Measurements from ENCODE around the gene SYNJ2. TPM values are rescaled to one million over a fixed set of nuclear protein-coding genes. Genes with fewer than 3 reads are reported as not detected.

Gene SYNJ2
- total RNA-seq, 1 experiment from 2014 or later: 70.0 TPM

GRCh38 chr6:158050107-158050735, 68.6 kb downstream of the SYNJ2 start:
- intact Hi-C loops (cut with micrococcal nuclease; ENCODE audit: unreplicated experiment) (no loop called here), in situ Hi-C loops (cut with HindIII; ENCODE audit: low pct_unique_long_range_greater_than_20kb, low sequenced_read_pairs) (no loop called here)
- TF ChIP-seq REST (IDR thresholded peaks at IDR 0.05; ENCODE audit: insufficient read depth in 1 of 2, low read depth in 2 of 2, low read length in 1 of 2) (no peak), CTCF (IDR thresholded peaks at IDR 0.05) (no peak), SIN3A (IDR thresholded peaks at IDR 0.05; ENCODE audit: borderline replicate concordance, insufficient read depth, low read depth, low read length) (no peak), POLR2AphosphoS5 (IDR thresholded peaks at IDR 0.05; ENCODE audit: low read depth, low read length) (no peak), TCF7L2 (IDR thresholded peaks at IDR 0.05; ENCODE audit: low read depth, low read length) (no peak)

GRCh38 chr6:158050955-158051354, 69.3 kb downstream of the SYNJ2 start:
- in situ Hi-C loops (cut with HindIII; ENCODE audit: low pct_unique_long_range_greater_than_20kb, low sequenced_read_pairs): no loop called here
- TF ChIP-seq REST (IDR thresholded peaks at IDR 0.05; ENCODE audit: insufficient read depth in 1 of 2, low read depth in 2 of 2, low read length in 1 of 2) (no peak), TCF7L2 (IDR thresholded peaks at IDR 0.05; ENCODE audit: low read depth, low read length) (no peak), CTCF (IDR thresholded peaks at IDR 0.05) (no peak), POLR2AphosphoS5 (IDR thresholded peaks at IDR 0.05; ENCODE audit: low read depth, low read length) (no peak), SIN3A (IDR thresholded peaks at IDR 0.05; ENCODE audit: borderline replicate concordance, insufficient read depth, low read depth, low read length) (no peak)
- no TSS peak for BruUV-seq (replicated peaks)
- Histone ChIP-seq H3K27me3 (ENCODE audit: control insufficient read depth, insufficient read depth, low read length) (no peaks in the 10 kb centered on the region), H3K4me3 (ENCODE audit: low read depth in 2 of 2, low read length in 2 of 2) (no peak overlapping the region), H3K27ac (ENCODE audit: low read length) (peak overlapping the region; percentile 86), H3K9me3 (ENCODE audit: control insufficient read depth, insufficient read depth, low read depth, low read length) (no peaks in the 10 kb centered on the region), H3K36me3 (ENCODE audit: control insufficient read depth, insufficient read depth, low read length) (0 out of 2 replicates have a peak, but pooled peaks cover 4% of the 10 kb centered on the region), H3K4me1 (ENCODE audit: control insufficient read depth, insufficient read depth, low read length) (peaks cover 59% of the 10 kb centered on the region)
- CTCF ChIA-PET: no interaction called here
- intact Hi-C loops (cut with micrococcal nuclease; ENCODE audit: unreplicated experiment): no loop called here
- DNase-seq (ENCODE audit: low read depth, low spot score) (no peak), ATAC-seq (peak; percentile 12; the same call in 1 of the 2 replicates)
- POLR2A ChIA-PET: no interaction called here

More at GRCh38 chr6:158050107-158050735, 68.6 kb downstream of the SYNJ2 start:
- DNase-seq (ENCODE audit: low read depth, low spot score) (no peak), ATAC-seq (no peak)
- Histone ChIP-seq H3K4me3 (ENCODE audit: low read depth in 2 of 2, low read length in 2 of 2) (no peak overlapping the region), H3K27ac (ENCODE audit: low read length) (peak overlapping the region; percentile 86), H3K27me3 (ENCODE audit: control insufficient read depth, insufficient read depth, low read length) (no peaks in the 10 kb centered on the region), H3K4me1 (ENCODE audit: control insufficient read depth, insufficient read depth, low read length) (peaks cover 57% of the 10 kb centered on the region), H3K36me3 (ENCODE audit: control insufficient read depth, insufficient read depth, low read length) (no peaks in the 10 kb centered on the region), H3K9me3 (ENCODE audit: control insufficient read depth, insufficient read depth, low read depth, low read length) (no peaks in the 10 kb centered on the region)
- ChIA-PET CTCF (no interaction called here), POLR2A (no interaction called here)
- no TSS peak for BruUV-seq (replicated peaks)
